ENCODE measurements around the gene DNAJC27.
"Not testable (repeated sequence)": the region's sequence is repeated elsewhere in the genome, so short reads cannot be mapped to it uniquely, and the experiment has no call there.

- TF ChIP-seq POLR2A (IDR thresholded peaks at IDR 0.05; ENCODE audit: borderline replicate concordance, extremely low read depth, insufficient read depth, insufficient read length); CTCF (IDR thresholded peaks at IDR 0.05 in 2 of 3, conservative IDR thresholded peaks at IDR 0.05 in 1 of 3; ENCODE audit: borderline replicate concordance in 1 of 3, insufficient read depth in 1 of 3, low read depth in 2 of 3, low read length in 2 of 3); EZH2 (IDR thresholded peaks at IDR 0.05); REST (IDR thresholded peaks at IDR 0.05; ENCODE audit: low read depth); SRF (IDR thresholded peaks at IDR 0.05; ENCODE audit: low read depth); YY1 (IDR thresholded peaks at IDR 0.05; ENCODE audit: extremely low read depth, insufficient replicate concordance, low read depth, low read length); ZNF274 (IDR thresholded peaks at IDR 0.05; ENCODE audit: low read depth, low read length); POLR2AphosphoS5 (IDR thresholded peaks at IDR 0.05; ENCODE audit: low read depth, low read length); SP1 (IDR thresholded peaks at IDR 0.05; ENCODE audit: low read depth); TCF7L2 (IDR thresholded peaks at IDR 0.05; ENCODE audit: borderline replicate concordance, extremely low read depth, insufficient read depth, insufficient read length); JUND (IDR thresholded peaks at IDR 0.05); ATF3 (IDR thresholded peaks at IDR 0.05); RAD21 (IDR thresholded peaks at IDR 0.05; ENCODE audit: low read depth): not testable (repeated sequence)
These were observed 27.3 kb upstream of the DNAJC27 start for GRCh38 chr2:24999097-24999496.

Data from HCT116 (cell line).